HG03520 (cell line): ENCODE results near the gene PLCB1.

Experiments
- ATAC-seq: cut with Tn5 transposase; IDR thresholded peaks from one replicate; pipeline ENCODE4 v1.9.1; 2021; ENCODE audit warnings: mild to moderate bottlenecking, moderate library complexity; ENCODE audit not compliant: unreplicated experiment

The PLCB1 gene

DNA sequence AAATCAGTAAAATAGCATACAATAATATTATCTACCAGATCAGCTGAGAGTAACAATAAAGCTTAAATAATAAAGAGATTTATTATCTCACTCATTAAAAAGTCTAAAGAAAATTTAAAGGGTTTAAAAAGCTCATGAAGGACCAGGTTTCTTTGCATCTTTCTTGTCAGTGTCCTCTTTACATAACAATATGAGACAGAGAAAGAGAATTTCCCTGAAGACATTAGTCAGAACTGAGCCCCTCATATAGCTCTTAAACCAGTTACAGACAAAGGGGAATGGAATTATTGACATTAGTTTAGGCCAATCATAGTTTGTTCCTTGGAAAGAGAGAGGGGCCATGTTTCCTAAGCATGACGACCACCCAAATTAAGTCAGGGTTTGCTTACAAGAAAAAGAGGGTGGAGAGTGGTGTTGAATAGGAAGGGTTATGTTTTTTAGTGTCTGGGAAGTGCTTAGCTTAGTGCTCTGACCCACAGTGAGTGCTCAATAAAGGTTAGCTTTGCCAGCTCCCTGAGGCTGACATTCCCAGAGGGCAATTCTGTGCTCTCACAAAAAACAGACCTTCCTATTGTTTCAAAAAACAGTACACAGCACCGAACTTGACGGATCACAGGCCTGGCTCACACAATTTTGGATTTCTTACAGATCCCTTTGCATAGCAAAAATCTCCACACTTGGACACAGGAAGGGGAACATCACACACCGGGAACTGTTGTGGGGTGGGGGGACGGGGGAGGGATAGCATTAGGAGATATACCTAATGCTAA, 3.6 kb upstream of the PLCB1 start:
- ATAC-seq, result no peak

- ATAC-seq, result no peak
Observed at GRCh38 chr20:8129211-8129976, 2.7 kb upstream of the PLCB1 start.

GRCh38 chr20:8130840-8131526, 1.1 kb upstream of the PLCB1 start:
- no peak for ATAC-seq

DNA sequence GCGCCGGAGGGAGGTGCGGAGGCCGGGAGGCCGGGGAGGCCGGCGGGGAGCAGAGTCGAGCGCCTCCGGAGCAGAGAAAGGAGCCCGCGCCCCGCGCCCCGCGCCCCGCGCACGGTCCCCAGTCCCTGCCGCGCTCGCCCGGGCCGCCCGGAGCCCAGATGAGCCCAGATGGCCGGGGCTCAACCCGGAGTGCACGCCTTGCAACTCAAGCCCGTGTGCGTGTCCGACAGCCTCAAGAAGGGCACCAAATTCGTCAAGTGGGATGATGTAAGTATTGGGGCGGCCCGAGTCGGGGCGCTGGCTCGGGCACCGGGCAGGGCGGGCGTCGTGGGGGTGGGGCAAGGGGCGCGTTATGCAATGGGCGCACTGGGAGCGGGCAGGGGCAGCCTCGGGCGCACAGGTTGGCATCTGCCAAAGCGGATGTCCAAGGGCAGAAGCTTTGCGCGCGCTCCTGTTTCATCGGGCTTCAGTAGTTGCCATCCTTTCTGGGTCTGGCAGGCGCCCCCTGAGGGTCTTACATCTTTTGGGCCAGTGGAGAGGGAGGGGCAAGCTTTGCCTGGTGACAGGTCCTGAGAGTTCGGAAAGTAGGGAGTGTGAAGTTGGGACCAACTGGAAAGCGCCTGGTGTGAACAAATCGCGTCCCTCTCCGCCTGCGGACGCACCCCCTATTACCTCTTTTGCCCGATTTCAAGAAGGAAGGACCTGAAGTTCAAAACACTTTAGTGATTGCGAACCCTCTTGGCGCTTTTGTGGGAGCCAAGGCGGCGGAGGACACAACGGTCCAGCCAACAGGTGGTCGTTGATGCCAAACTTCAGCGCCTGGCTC, 631 bp downstream of the PLCB1 start:
- no peak for ATAC-seq

GRCh38 chr20:8133310-8133768, 1.3 kb downstream of the PLCB1 start:
- no peak for ATAC-seq

DNA sequence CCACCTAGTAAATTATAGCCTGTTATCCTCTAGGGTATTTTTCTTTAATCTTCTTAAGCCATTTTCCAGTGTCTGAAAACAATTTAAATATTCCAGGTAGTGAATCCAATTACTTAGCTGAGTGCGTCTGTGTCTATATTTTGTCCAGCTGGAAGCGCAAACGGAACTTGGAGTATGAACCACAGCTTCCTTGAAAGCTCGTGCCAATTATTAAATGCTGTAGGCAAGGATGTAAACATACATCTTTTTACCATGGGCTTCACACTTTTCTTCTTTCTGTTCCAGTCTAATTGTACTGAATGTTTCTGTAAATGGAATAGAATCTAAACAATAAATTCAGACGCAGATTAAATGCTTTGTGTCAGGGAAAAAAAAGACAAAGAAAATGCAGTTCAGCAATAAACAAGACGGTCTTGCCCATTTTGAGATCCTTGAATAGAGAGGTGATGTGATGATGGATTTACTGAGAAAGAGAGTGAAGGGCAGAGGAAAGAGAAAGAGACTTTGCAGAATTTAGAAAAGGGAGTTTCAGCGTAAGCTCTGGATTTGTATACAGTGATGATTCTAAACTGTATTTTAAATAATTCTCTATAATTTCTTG, 1.9 kb downstream of the PLCB1 start:
- no peak for ATAC-seq

- no peak for ATAC-seq
Observed at GRCh38 chr20:8139899-8140298, 7.8 kb downstream of the PLCB1 start.

DNA sequence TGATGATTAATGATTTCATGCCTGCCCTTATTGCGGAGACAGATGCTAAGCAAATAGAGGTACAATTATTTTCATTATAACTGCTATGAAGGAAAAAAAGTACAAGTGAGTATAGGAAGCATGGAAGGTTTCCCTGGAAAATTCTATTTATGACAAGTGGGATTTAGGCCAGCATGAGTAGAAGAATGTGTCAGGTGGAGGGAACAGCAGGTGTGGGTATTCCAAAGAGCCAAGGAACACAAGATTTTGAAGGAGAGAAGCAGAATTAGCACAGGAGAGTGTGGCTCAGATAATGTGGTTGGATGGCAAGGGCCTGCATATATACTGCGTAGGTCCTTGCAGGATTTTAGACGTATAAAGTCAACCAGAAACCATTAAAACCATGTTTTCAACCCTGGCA, 11.4 kb downstream of the PLCB1 start:
- ATAC-seq, result no peak

DNA sequence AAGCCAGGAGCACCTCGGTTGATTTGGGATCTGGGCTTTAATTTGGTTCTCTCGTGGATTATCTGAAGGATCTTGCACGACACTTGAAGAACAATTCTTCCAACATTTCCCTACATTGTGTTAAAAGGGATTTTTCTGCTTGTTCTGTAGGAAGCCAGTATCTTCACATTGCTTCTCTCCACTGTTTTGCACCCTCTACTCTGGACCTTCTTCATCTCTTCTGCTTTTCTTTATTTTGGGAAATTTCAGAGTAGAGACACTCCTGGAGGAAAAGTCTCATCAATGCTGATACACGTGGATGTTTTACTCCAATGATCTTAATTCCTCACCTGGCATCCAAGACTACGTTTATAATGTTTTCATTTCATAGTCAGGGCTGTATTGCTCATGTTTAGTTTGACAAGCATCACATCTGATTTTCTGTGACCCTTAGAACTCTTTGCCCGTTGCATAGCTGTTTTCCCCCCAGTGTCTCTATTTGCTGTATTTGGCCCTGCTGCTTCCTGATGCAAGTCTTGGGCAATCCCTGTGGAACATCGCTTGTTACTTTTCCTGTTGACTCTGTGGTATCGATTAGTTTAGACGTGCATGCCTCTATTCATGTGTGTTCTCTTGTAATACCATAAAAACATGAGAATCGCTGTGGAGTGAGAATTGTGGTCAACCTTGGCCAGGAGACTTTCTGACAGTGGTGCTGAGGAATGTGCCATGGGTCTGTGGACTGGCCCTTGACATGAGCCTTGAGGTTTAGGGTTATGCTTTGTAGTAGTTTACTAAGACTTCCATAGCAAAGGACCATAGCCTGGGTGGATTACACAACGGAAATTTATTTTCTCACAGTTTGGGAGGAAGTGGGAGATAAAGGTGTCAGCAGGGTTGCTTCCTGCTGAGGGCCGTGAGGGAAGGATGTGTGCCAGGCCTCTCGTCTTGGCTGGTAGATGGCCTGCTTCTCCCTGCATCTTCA, 12.5 kb downstream of the PLCB1 start:
- ATAC-seq, result no peak

GRCh38 chr20:8145246-8146168, 13.4 kb downstream of the PLCB1 start:
- no peak for ATAC-seq

GRCh38 chr20:8147476-8147875, 15.4 kb downstream of the PLCB1 start:
- no peak for ATAC-seq

- no peak for ATAC-seq
Observed at GRCh38 chr20:8148501-8148900, 16.4 kb downstream of the PLCB1 start.

GRCh38 chr20:8150591-8150990, 18.5 kb downstream of the PLCB1 start:
- no peak for ATAC-seq

DNA sequence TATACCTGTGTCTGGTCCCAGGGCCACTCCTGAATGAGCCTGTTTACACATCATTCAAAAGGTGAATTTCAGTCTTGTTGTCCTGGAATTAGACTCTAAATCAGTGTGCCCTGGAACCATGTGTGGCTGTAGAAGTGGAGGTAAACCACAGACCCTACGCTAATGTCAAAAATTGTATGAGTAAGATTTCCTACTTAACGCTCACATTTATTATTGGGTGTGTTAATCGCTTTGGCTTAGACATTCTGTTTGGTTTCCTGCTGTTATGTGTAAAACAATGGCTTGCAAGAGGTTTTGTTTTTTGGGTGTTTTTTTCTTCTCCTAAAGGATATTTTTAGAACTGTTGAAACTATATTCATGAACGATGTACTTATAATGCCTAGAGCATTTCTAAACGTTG, 19.3 kb downstream of the PLCB1 start:
- no peak for ATAC-seq

DNA sequence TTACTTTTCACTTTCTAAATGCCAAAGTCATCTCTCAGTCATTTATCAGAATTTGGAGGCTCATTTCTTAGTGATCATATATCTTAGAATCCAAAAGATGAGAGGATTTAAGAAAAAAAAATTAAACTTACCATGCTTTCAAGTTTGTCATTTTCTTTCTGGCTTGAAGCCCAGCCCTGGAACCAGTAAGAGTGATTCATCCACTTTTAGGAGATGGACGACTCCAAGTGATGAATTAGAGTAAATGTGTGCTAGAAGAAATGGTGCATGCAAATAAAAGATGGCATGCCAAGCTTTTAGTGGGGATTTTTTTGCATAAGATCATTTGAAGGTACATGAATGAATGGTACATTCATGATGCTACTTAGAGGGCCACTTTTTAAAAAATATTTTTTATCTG, 20.1 kb downstream of the PLCB1 start:
- no peak for ATAC-seq

DNA sequence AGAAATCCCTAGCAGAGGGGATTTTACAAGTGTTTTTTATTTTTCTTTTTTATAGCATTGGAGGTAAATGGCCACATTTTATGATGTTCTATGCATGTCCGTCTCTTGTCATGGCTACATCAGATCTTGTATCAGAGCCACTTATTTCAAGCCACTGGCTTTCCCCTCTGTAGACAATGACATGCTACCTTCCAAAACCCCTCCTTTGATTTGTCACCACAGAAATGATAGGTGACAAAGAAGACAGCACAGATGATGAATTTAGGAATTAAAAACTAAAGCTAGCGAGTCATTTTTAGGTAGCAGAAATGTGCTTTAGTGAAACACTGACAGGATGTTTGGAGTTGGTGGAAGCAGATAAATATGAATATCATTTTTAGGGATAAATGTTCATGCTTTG, 20.8 kb downstream of the PLCB1 start:
- no peak for ATAC-seq

DNA sequence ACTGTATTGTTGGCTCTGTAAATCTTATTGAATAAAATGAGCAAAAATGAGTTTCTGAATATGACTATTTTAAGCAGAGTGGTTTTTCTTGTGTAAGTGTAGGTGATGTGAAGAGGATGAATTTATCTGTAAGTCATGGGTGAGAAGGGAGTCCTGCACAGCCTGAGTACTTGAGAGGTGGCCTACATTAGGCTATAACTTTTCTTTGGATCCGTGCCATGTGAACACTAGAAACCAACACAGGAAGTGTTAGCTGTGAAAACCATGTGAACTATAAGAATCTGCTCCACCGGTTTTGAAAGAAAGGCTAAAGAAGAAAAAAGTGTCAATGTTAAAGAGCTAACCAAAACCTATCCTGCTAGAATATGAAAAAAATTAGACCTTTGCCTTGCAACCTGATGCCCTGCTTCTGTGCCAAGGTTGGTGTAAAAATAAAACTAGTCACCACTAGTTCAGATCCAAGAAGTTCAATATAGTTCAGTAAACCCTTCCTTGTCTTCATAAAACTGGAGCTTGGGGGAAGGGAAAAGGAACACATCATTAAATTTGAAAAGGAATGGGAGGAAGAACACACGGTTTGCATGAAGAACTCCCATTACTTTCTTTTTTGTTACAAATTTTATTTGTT, 21.3 kb downstream of the PLCB1 start:
- ATAC-seq, result no peak

DNA sequence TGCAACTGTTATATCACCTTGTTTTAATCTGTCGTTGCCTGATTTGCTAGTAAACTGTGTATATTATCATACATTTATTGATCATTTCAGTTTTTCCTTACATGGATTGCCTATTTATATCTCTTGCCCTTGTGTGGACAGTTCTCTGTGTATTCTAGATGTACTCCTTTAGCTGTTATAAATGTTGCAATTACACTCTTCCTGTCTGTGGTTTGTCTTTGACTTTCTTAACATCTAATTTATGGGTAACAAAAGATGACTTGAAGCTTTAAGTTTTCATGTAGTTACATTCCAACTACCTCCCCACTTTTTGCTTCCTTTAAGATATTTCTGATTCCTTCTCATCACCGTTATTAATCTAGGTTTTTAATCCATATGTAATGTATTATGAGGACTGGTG, 22.6 kb downstream of the PLCB1 start:
- no peak for ATAC-seq
